Endothelial cell (in vitro differentiated cells): ENCODE data around the gene BACH2. TPM values are rescaled to one million over a fixed set of nuclear protein-coding genes. Genes with fewer than 3 reads are reported as not detected.

ENCODE experiments used
- DNase-seq: peaks from one replicate; pipeline ENCODE4 v3.0.0; 2021; ENCODE audit warnings: low spot score
- H3K27ac Mint-ChIP-seq: one replicate; pipeline ENCODE4 v1.8.0; 2021; ENCODE audit warnings: mixed read lengths, inconsistent platforms; ENCODE audit not compliant: unreplicated experiment
- H3K27me3 Mint-ChIP-seq: one replicate; pipeline ENCODE4 v1.8.0; 2021; ENCODE audit warnings: mild to moderate bottlenecking, moderate library complexity, mixed read lengths, inconsistent platforms; ENCODE audit not compliant: unreplicated experiment
- H3K36me3 Mint-ChIP-seq: one replicate; pipeline ENCODE4 v1.8.0; 2021; ENCODE audit warnings: mild to moderate bottlenecking, low read depth, mixed read lengths, inconsistent platforms; ENCODE audit not compliant: unreplicated experiment
- H3K4me1 Mint-ChIP-seq: one replicate; pipeline ENCODE4 v1.8.0; 2021; ENCODE audit warnings: mild to moderate bottlenecking, mixed read lengths, inconsistent platforms; ENCODE audit not compliant: unreplicated experiment
- H3K4me3 Mint-ChIP-seq: one replicate; pipeline ENCODE4 v1.8.0; 2021; ENCODE audit warnings: mild to moderate bottlenecking, mixed read lengths, inconsistent platforms; ENCODE audit not compliant: unreplicated experiment
- H3K9me3 Mint-ChIP-seq: one replicate; pipeline ENCODE4 v1.8.0; 2021; ENCODE audit warnings: mixed read lengths, inconsistent platforms; ENCODE audit not compliant: unreplicated experiment
- CTCF ChIP-seq: fragments of 200-600 bp; sonication (generic); IDR thresholded peaks from one replicate; pipeline ENCODE4 v1.5.0; 2021; ENCODE audit warnings: antibody characterized with exemption; ENCODE audit not compliant: unreplicated experiment
- total RNA-seq: library from RNA; stranded (reverse); fragmentation: NEBNext Ultra II Directional; extraction: Animal tissue kit (Norgen Biotek cat#: 25700); gene quantifications from one replicate; pipeline ENCODE4 v1.2.1, GENCODE V29; 2021; ENCODE audit not compliant: unreplicated experiment

The BACH2 gene
- total RNA-seq, 1 donor from 2014 or later: 3.9 TPM

- H3K27me3 Mint-ChIP-seq: no peaks in the 10 kb centered on the region
- no peaks in the 10 kb centered on the region for H3K36me3 Mint-ChIP-seq
- no peak for DNase-seq
- H3K4me3 Mint-ChIP-seq: no peak overlapping the region
- peaks cover 7% of the 10 kb centered on the region for H3K4me1 Mint-ChIP-seq
- no peak overlapping the region for H3K27ac Mint-ChIP-seq
- TF ChIP-seq CTCF: no peak
- H3K9me3 Mint-ChIP-seq: no peaks in the 10 kb centered on the region
Measured at GRCh38 chr6:90028995-90029635, 267.5 kb downstream of the BACH2 start.

- no peak overlapping the region for H3K27ac Mint-ChIP-seq
- no peaks in the 10 kb centered on the region for H3K27me3 Mint-ChIP-seq
- H3K4me1 Mint-ChIP-seq: peaks cover 7% of the 10 kb centered on the region
- TF ChIP-seq CTCF: no peak
- no peaks in the 10 kb centered on the region for H3K9me3 Mint-ChIP-seq
- H3K36me3 Mint-ChIP-seq: no peaks in the 10 kb centered on the region
- DNase-seq: no peak
- no peak overlapping the region for H3K4me3 Mint-ChIP-seq
Measured at GRCh38 chr6:90028066-90028778, 268.4 kb downstream of the BACH2 start.

GRCh38 chr6:90026216-90026615 is 270.4 kb downstream of the BACH2 start:
- TF ChIP-seq CTCF: no peak
- H3K36me3 Mint-ChIP-seq: no peaks in the 10 kb centered on the region
- peaks cover 7% of the 10 kb centered on the region for H3K4me1 Mint-ChIP-seq
- no peak overlapping the region for H3K4me3 Mint-ChIP-seq
- H3K9me3 Mint-ChIP-seq: no peaks in the 10 kb centered on the region
- no peak overlapping the region for H3K27ac Mint-ChIP-seq
- H3K27me3 Mint-ChIP-seq: no peaks in the 10 kb centered on the region
- DNase-seq: no peak

- Mint-ChIP-seq H3K27me3 (no peaks in the 10 kb centered on the region), H3K27ac (no peak overlapping the region), H3K9me3 (no peaks in the 10 kb centered on the region), H3K4me3 (no peak overlapping the region), H3K4me1 (peaks cover 7% of the 10 kb centered on the region), H3K36me3 (no peaks in the 10 kb centered on the region)
- TF ChIP-seq CTCF: no peak
- no peak for DNase-seq
Measured at GRCh38 chr6:90025523-90026061, 271.1 kb downstream of the BACH2 start.

GRCh38 chr6:90024633-90025032 is 272.0 kb downstream of the BACH2 start:
- Mint-ChIP-seq H3K27ac (no peak overlapping the region), H3K36me3 (no peaks in the 10 kb centered on the region), H3K4me3 (no peak overlapping the region), H3K27me3 (no peaks in the 10 kb centered on the region), H3K4me1 (peaks cover 7% of the 10 kb centered on the region), H3K9me3 (no peaks in the 10 kb centered on the region)
- no peak for TF ChIP-seq CTCF
- no peak for DNase-seq
